Fibroblast of the conjunctiva (primary cell): ENCODE measurements around the gene WDFY2.

Experiments used
- DNase-seq: peaks from one replicate; pipeline ENCODE4 v3.0.0-alpha.2; 2010; ENCODE audit warnings: low read depth

Gene WDFY2

DNA sequence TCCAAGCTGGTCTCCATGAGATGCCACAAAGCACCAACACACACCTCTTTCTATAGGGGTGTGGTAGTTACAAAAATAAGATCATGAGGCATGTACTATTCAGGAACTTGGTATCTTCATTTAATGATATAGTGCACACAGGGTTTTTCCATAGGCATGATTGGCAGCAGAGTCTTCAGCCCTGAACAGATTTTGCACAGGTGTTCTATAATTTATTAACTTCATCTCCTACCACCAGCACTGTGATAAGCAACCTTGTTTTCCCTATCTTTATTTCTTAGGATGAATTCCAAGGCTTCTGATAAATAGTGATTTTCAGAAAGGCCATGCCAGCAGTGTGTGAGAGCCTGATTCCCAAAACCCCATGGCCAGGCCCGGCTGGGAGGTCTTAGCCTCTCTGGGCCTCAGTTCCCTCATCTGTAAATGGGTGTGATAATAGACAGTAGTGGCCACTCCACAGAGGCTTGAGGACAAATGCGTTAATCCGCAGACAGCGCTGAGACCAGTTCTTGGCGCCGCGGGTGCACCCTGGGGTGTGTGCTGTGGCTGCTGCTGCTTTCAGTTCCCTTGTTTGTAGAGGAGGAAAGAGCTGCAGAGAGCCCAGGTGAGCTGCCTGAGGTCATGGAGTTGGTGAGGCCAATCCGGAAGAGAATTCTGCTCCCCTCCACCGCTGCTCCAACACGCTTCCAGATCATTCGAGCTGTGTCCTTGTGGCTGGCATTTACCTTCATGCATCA, 186.6 kb downstream of the WDFY2 start:
- no peak for DNase-seq

DNA sequence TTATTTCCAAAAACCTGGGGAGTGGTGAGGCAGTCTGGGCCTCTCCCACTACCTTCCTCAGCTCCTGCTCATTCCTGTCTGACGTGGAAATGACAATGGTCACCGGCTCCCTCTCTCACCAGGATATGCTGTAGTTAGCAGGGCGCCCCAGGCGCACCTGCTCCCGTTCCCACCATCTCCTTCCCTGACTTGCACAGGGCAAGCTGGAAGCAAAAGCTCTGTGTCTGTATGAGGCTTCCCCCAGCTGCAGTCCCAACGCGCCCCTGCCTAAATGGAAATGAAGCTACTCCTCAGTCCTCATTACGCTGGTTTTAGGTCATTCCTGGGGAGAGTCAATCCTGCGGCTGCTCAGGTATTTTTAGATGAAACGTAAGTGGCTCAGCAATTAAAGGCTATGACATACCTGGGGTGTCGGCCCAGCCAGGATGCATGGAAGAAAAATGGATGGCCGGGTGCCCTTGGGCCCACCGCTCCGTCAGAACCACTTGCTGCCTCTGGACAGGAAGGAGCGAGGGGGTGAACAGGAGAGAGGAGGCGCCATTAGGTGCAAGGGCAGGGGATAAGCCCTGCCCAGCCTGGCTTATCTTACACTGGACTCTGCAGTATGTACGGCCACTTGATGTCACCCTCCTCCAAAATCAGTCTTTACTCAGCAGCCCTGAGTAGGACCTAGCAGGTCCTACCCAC, 187.3 kb downstream of the WDFY2 start:
- DNase-seq: no peak

DNA sequence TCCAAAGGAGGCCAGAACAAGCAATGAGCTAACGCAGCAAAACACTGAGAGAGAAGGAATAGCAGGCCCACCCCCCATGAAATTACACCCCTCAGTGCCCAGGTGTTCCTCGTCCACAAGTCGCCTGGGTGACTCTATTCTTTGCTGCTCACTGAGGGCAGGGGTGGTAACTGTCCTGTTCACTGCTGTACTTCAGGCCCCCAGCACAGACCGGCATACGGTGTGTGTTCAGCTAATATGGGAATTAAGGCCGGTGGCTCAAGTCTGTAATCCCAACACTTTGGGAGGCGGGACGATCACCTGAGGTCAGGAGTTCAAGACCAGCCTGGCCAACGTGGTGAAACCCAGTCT, 187.8 kb downstream of the WDFY2 start:
- DNase-seq: no peak

DNA sequence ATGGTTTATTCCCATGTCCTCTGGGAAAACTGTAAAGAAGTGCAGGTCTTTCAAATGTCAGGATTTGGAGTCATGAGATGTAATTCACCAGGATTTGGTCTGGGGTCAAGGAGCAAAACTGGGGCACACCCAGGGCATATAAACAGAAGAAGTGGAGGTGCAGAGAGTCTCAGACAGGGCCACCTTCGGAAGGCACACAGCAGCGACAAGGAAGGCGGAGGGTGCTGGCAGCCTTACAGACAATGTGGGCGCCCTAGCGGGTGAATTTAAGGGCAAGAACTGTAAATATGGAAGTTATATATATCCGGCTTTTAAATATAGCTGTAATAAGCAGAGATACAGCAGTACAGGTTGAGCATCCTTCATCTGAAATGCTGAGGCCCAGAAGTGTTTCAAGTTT, 188.5 kb downstream of the WDFY2 start:
- DNase-seq: no peak

GRCh38 chr13:51773515-51773914, 189.3 kb downstream of the WDFY2 start:
- DNase-seq: no peak

DNA sequence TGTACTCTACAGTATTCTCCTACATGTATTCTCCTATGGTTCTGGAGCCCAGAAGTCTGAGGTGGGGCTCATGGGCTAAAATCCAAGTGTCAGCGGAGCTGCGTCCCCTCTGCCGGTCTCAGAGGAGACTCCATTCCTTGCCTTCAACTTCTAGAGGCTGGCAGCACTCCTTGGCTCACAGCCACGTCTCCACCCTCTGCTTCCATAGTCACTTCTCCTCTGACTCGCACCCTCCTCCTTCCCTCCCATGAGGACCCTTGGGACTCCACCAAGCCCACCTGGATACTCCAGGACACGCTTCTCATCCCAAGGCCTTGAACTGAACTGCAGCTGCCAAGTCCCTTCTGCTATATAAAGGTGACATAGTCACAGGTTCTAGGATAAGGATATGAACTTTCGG, 191.9 kb downstream of the WDFY2 start:
- DNase-seq: no peak

DNA sequence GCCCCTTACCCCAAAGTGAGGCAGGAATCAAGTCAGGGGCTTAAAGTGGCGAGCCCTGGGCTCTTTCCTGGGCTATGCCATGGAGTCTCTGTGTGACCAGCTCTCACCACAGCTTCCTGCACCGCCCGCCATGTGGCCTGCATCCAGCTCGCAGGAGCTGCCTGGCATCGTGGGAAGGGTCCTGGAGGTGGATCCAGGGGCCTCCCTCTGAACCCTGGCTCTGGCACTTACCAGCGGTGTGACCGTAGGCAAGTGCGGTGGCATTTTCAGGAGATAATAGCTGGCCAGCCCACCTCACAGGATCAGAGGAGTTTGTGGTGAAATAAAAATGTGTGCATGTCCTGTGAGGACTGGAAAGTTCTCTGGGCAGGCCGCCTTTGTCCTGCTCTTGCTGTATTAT, 193.7 kb downstream of the WDFY2 start:
- DNase-seq: no peak

DNA sequence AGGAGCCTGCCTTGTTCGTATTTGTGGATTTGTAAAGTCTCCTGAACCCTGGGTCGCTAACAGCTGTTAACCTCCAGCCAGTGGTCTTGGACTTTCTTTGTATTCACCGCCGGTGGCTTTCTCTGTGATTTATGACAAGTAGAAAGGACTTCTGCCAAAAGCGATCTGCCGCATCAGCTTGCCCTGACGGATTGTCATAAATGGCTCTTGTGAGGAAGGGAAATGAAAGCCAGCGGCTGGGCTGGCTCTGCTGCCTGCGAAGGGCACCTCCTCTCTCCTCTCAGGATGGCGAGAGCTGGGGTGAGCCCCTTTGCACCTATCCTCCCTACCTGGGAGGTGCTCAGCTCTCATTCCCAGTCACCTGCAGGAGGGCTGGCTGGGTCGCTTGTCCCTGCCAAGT, 194.1 kb downstream of the WDFY2 start:
- no peak for DNase-seq

DNA sequence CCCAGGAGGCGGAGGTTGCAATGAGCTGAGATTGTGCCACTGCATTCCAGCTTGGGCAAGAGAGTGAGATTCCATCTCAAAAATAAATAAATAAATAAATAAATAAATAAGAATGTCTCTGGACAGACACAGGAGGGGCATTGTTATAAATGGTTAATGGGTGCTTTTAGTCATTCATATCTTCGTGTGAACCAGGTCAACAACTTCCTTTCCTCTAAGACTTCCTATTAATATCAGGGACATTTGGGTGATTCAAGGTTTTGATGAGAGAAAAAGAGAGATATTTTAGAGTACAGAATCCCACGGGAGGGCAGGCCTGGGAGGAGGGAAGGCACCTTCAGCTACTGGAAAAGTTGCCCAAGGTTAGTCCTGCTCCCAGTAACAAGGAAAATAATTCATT, 195.8 kb downstream of the WDFY2 start:
- DNase-seq: no peak

- DNase-seq: no peak
Measured at GRCh38 chr13:51781246-51782022, 197.2 kb downstream of the WDFY2 start.

DNA sequence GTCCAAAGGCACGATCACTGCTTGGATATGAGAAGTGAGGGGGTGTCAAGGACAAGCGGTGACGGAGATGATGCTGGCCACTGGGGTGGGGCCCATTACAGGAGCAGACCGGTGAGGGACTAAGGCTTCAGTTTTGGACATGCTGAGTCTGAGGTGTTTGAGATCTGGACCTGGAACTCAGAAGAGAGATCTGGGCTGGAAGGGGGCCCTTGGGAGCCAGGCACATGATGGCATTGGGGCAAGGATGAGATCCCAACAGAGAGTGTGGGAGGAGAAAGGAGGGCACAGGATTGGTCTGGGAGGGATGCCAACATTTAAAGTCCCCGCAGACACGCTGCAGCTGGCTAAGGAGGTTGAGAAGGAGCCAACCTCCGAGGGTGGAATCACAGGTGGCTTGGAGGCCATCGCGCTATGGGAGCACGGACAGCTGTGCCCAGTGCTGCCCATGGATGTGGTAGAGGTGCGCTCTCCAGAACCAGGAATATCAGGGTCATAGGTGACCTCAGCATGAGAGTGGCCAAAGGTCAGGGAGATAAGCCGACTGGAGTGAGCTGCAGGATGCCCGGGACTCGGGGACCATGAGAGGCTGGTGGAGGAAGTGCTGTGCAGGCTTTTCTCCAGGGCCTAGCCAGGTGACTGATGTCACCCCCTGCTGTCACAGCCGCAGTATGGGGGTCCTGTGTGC, 197.9 kb downstream of the WDFY2 start:
- no peak for DNase-seq

GRCh38 chr13:51783428-51784094, 199.3 kb downstream of the WDFY2 start:
- DNase-seq: no peak

- no peak for DNase-seq
Measured at GRCh38 chr13:51784097-51784496, 199.8 kb downstream of the WDFY2 start.

GRCh38 chr13:51785712-51786424, 201.6 kb downstream of the WDFY2 start:
- no peak for DNase-seq

DNA sequence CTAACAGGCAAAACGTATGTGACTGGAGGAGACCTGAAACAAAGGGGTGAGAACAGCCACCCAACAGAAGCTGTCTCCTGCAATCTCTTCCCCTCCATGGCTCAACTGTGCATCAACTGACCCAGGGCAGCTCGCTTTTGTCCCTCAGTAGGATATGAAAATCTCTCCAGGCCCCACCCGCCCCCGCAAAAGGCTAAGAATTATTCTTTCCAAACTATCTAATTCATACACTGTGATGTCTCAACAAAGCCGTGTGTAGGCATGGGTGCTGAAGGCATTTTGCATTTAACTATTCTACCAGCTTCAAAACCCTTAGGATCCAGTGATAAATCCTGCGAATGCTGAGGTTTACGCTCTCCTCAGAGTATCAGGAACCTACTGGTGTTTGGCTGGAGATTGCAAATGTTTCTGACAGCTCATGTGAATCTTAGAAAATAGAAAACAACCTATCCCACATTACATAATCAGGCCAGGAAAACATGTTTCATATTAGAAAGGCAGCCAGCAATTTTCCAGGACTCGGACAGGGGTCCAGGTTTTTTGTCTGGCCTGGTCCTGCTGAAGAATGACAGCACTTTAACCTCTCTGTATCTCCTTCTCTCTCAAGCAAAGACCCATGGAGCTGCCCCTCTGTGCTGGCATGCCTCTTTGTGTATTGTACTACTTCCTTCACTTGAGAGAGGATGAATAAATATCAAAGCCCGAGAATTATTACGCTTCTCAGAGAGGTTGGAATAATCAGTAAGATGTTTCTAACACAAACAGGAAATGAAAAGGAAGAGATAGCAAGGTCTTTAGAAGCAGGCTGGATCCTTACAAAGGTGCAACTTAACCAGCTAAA, 202.4 kb downstream of the WDFY2 start:
- DNase-seq: no peak

GRCh38 chr13:51793570-51794271, 209.5 kb downstream of the WDFY2 start:
- no peak for DNase-seq

- no peak for DNase-seq
Measured at GRCh38 chr13:51794964-51795363, 210.7 kb downstream of the WDFY2 start.

- no peak for DNase-seq
Measured at GRCh38 chr13:51795419-51795818, 211.2 kb downstream of the WDFY2 start.

- no peak for DNase-seq
Measured at GRCh38 chr13:51796546-51796945, 212.3 kb downstream of the WDFY2 start.
